ENCODE measurements around the gene TMEM219. TPM values are rescaled to one million over a fixed set of nuclear protein-coding genes. Genes with fewer than 3 reads are reported as not detected.

TMEM219 gene
- total RNA-seq, 1 experiment from 2014 or later, result 79.7 TPM

- peak; percentile 61 for DNase-seq (ENCODE audit: low read depth)
These were observed 32.9 kb downstream of the TMEM219 start for GRCh38 chr16:29994600-29995323.

GRCh38 chr16:29995324-29995910, 33.5 kb downstream of the TMEM219 start, which contains the start of gene HIRIP3:
Gene HIRIP3, minus strand, starts transcription at chr16:29995617. Its CDS starts 12 bp downstream, at chr16:29995605.
- peak; percentile 79 for DNase-seq (ENCODE audit: low read depth)

GRCh38 chr16:29995911-29996765, 34.3 kb downstream of the TMEM219 start, which contains the start of gene INO80E:
Gene INO80E, plus strand, starts transcription at chr16:29996241. Its CDS starts 70 bp downstream, at chr16:29996311.
- peak; percentile 95 for DNase-seq (ENCODE audit: low read depth)

- no peak for DNase-seq (ENCODE audit: low read depth)
These were observed 34.9 kb downstream of the TMEM219 start for GRCh38 chr16:29996766-29997250.

GRCh38 chr16:29999605-30000004, 37.7 kb downstream of the TMEM219 start:
- DNase-seq (ENCODE audit: low read depth), result no peak

GRCh38 chr16:30000735-30001631, 39.1 kb downstream of the TMEM219 start:
- DNase-seq (ENCODE audit: low read depth), result no peak

GRCh38 chr16:30002614-30003346, 40.9 kb downstream of the TMEM219 start:
- no peak for DNase-seq (ENCODE audit: low read depth)

GRCh38 chr16:30003670-30004423, 42.0 kb downstream of the TMEM219 start:
- no peak for DNase-seq (ENCODE audit: low read depth)

- DNase-seq (ENCODE audit: low read depth), result no peak
These were observed 42.5 kb downstream of the TMEM219 start for GRCh38 chr16:30004424-30004776.

- DNase-seq (ENCODE audit: low read depth), result no peak
These were observed 42.9 kb downstream of the TMEM219 start for GRCh38 chr16:30004811-30005242.

GRCh38 chr16:30005341-30006094, 43.6 kb downstream of the TMEM219 start:
- peak; percentile 31 for DNase-seq (ENCODE audit: low read depth)

GRCh38 chr16:30006095-30006473, 44.2 kb downstream of the TMEM219 start:
- no peak for DNase-seq (ENCODE audit: low read depth)

- DNase-seq (ENCODE audit: low read depth), result no peak
These were observed 44.9 kb downstream of the TMEM219 start for GRCh38 chr16:30006659-30007377.

- DNase-seq (ENCODE audit: low read depth), result no peak
These were observed 45.6 kb downstream of the TMEM219 start for GRCh38 chr16:30007378-30007895.

- no peak for DNase-seq (ENCODE audit: low read depth)
These were observed 47.4 kb downstream of the TMEM219 start for GRCh38 chr16:30009085-30009862.

- no peak for DNase-seq (ENCODE audit: low read depth)
These were observed 48.3 kb downstream of the TMEM219 start for GRCh38 chr16:30009990-30010843.

All from LHCN-M2 (cell line).